Liver (tissue), 9 donors: ENCODE results near the gene C1orf52. TPM values are rescaled to one million over a fixed set of nuclear protein-coding genes. Genes with fewer than 3 reads are reported as not detected.
A peak's percentile ranks its signal among the peaks of the same experiment; 100 is the strongest.

Experiments
- DNase-seq: peaks from one replicate; pipeline ENCODE4 v3.0.0-alpha.2; 2017; ENCODE audit warnings: low spot score
- H3K27ac ChIP-seq, 2 donors: one replicate each; pipeline ENCODE4 v1.7.0; 2013; ENCODE audit warnings: inconsistent platforms in 2 of 2, low read length in 2 of 2, control low read depth in 1 of 2, low read depth in 1 of 2, mild to moderate bottlenecking in 1 of 2
- H3K27me3 ChIP-seq, 4 donors: one replicate each; pipeline versions ENCODE4 v1.6.1 to v1.7.0; 2013; ENCODE audit warnings: low read length in 3 of 4, inconsistent platforms in 1 of 4, mild to moderate bottlenecking in 1 of 4, moderate library complexity in 1 of 4; ENCODE audit not compliant: control insufficient read depth in 4 of 4, insufficient read depth in 4 of 4
- H3K36me3 ChIP-seq, 4 donors: one replicate each; pipeline versions ENCODE4 v1.6.1 to v1.7.0; 2013; ENCODE audit warnings: low read length in 3 of 4, mild to moderate bottlenecking in 3 of 4, low read depth in 1 of 4, moderate library complexity in 1 of 4; ENCODE audit not compliant: control insufficient read depth in 4 of 4, insufficient read depth in 3 of 4
- H3K4me1 ChIP-seq, 4 donors: one replicate each; pipeline versions ENCODE4 v1.6.1 to v1.7.0; 2013; ENCODE audit warnings: low read length in 3 of 4, mild to moderate bottlenecking in 3 of 4, moderate library complexity in 1 of 4; ENCODE audit not compliant: control insufficient read depth in 4 of 4, insufficient read depth in 4 of 4
- H3K4me3 ChIP-seq, 3 donors: one replicate each; pipeline versions ENCODE4 v1.6.1 to v1.7.0; 2013; ENCODE audit warnings: low read length in 3 of 3, control low read depth in 1 of 3, low read depth in 1 of 3, mild to moderate bottlenecking in 1 of 3
- H3K9ac ChIP-seq, 2 donors: one replicate each; pipeline ENCODE4 v1.7.0; 2013; ENCODE audit warnings: low read length in 2 of 2, mild to moderate bottlenecking in 2 of 2, moderate library complexity in 2 of 2, control low read depth in 1 of 2, low read depth in 1 of 2
- H3K9me3 ChIP-seq, 4 donors: one replicate each; pipeline versions ENCODE4 v1.6.1 to v1.7.0; 2013; ENCODE audit warnings: low read length in 3 of 4; ENCODE audit not compliant: control insufficient read depth in 4 of 4
- FOXA2 ChIP-seq: IDR thresholded peaks from 2 replicates; pipeline ENCODE4 v1.6.1; 2016; ENCODE audit warnings: antibody characterized with exemption
- GABPA ChIP-seq, 2 donors: IDR thresholded peaks in 1 of 2; conservative IDR thresholded peaks in 1 of 2; 2 replicates each; pipeline ENCODE4 v1.6.1; 2016; ENCODE audit warnings: antibody characterized with exemption in 2 of 2, mild to moderate bottlenecking in 1 of 2, moderate library complexity in 1 of 2
- HNF4A ChIP-seq, 2 donors: conservative IDR thresholded peaks; 2 replicates each; pipeline ENCODE4 v1.6.1; 2016; ENCODE audit warnings: antibody characterized with exemption in 2 of 2, mild to moderate bottlenecking in 2 of 2
- JUND ChIP-seq, 2 donors: IDR thresholded peaks; 2 replicates each; pipeline ENCODE4 v1.6.1; 2016; ENCODE audit warnings: antibody characterized with exemption in 2 of 2
- NR2F2 ChIP-seq: IDR thresholded peaks from 2 replicates; pipeline ENCODE4 v1.6.1; 2016; ENCODE audit warnings: antibody characterized with exemption
- RAD21 ChIP-seq, 2 donors: IDR thresholded peaks; 2 replicates each; pipeline ENCODE4 v1.6.1; 2016; ENCODE audit warnings: antibody characterized with exemption in 2 of 2, mild to moderate bottlenecking in 2 of 2
- RXRA ChIP-seq, 2 donors: IDR thresholded peaks; 2 replicates each; pipeline ENCODE4 v1.6.1; 2017 to 2018; ENCODE audit warnings: antibody characterized with exemption in 2 of 2, mild to moderate bottlenecking in 1 of 2
- SP1 ChIP-seq: IDR thresholded peaks from 2 replicates; pipeline ENCODE4 v1.6.1; 2018; ENCODE audit warnings: antibody characterized with exemption, mild to moderate bottlenecking
- TAF1 ChIP-seq: conservative IDR thresholded peaks from 2 replicates; pipeline ENCODE4 v1.6.1; 2016; ENCODE audit warnings: antibody characterized with exemption, mild to moderate bottlenecking
- YY1 ChIP-seq: IDR thresholded peaks from 2 replicates; pipeline ENCODE4 v1.6.1; 2016; ENCODE audit warnings: antibody characterized with exemption, mild to moderate bottlenecking
- WGBS: extraction: QIAGEN DNeasy Blood & Tissue Kit; methylation state at CpG from one replicate; pipeline ENCODE4 v1.1.7; 2013; 5-methylcytosine and 5-hydroxymethylcytosine counted together
- polyA plus RNA-seq, 2 donors: library from polyadenylated mRNA; stranded (reverse) in 1 of 2; unstranded in 1 of 2; fragments of 200-250 nt in 1 of 2; fragments of >200 nt in 1 of 2; fragmentation: Nextera tagmentation in 1 of 2; extraction: Ambion mirVana in 1 of 2; gene quantifications; one replicate each; pipeline versions ENCODE4 v1.2.1 to v1.2.3, GENCODE V29; 2013 to 2015
- total RNA-seq, 2 donors: library from RNA; depleted of rRNA; stranded (reverse); fragments of >200 nt; gene quantifications; one replicate each; pipeline ENCODE4 v1.2.3, GENCODE V29; 2014
- TF ChIP-seq, protein P1 (sequence below): fragments of 150-350 bp; IDR thresholded peaks from 2 replicates; pipeline ENCODE4 v1.5.1; 2017; ENCODE audit warnings: improper control_type of control experiment, low read depth, low read length; ENCODE audit not compliant: missing input control
- TF ChIP-seq, protein P2 (sequence below): IDR thresholded peaks from 2 replicates; pipeline ENCODE4 v1.6.1; 2016; ENCODE audit warnings: antibody characterized with exemption
- TF ChIP-seq, protein P3 (sequence below): IDR thresholded peaks from 2 replicates; pipeline ENCODE4 v1.6.1; 2016; ENCODE audit warnings: antibody characterized with exemption
- donor health status: healthy.
- donor health status: healthy.
- donor health status: healthy.
- donor health status: healthy.
- donor health status: healthy.

The C1orf52 gene
- total and polyA plus RNA-seq, 4 donors, result 6.1 to 10.9 (median 7.3) TPM

DNA sequence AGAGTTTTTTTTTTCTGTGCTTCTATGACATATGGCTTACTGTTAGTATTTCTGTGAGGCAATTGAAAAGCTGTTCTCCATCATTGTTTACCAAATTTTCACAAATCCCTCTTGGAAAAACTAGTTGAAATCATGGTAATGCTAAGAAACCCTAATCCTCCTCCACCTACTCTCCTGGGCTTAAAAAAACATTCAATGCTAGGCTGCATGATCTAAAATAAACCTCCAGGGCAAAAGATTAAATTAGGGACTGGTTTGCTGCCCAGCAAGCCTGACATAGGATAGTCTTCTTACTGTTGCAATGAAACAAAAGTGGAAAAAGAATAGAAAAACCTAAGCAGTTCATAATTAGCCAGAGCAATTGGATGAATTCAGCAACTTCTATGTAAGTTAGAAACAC lies 16.1 kb downstream of the C1orf52 start (continued):
- TF ChIP-seq, protein P1, sequence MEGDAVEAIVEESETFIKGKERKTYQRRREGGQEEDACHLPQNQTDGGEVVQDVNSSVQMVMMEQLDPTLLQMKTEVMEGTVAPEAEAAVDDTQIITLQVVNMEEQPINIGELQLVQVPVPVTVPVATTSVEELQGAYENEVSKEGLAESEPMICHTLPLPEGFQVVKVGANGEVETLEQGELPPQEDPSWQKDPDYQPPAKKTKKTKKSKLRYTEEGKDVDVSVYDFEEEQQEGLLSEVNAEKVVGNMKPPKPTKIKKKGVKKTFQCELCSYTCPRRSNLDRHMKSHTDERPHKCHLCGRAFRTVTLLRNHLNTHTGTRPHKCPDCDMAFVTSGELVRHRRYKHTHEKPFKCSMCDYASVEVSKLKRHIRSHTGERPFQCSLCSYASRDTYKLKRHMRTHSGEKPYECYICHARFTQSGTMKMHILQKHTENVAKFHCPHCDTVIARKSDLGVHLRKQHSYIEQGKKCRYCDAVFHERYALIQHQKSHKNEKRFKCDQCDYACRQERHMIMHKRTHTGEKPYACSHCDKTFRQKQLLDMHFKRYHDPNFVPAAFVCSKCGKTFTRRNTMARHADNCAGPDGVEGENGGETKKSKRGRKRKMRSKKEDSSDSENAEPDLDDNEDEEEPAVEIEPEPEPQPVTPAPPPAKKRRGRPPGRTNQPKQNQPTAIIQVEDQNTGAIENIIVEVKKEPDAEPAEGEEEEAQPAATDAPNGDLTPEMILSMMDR, result no peak
- TF ChIP-seq, protein P2, sequence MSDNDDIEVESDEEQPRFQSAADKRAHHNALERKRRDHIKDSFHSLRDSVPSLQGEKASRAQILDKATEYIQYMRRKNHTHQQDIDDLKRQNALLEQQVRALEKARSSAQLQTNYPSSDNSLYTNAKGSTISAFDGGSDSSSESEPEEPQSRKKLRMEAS, result no peak
- TF ChIP-seq, protein P3, sequence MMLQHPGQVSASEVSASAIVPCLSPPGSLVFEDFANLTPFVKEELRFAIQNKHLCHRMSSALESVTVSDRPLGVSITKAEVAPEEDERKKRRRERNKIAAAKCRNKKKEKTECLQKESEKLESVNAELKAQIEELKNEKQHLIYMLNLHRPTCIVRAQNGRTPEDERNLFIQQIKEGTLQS, result no peak

DNA sequence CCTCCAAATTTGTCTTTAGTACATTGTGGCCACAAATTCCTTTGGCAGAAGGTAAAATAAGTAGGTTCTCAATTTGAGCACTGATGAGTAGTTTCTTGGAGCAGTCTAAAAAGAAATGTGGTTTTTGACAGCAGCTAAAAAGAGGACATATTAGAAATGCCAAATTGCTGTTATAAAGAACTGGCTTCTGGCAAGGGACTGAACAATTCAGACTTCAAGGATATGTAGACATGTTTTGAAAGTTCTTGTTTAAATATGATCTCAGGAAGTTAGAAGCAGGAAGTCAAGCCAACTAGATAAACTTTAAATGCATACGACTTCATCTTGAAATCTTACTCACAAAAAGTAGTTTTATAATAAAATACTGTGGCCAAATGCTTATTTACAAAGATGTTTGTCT lies 18.8 kb downstream of the C1orf52 start:
- no peaks in the 10 kb centered on the region for H3K36me3 ChIP-seq
- WGBS, result 53% methylated on average over 1 of the region's 1 CpG
- no peaks in the 10 kb centered on the region for H3K9me3 ChIP-seq
- DNase-seq, result no peak
- no peak overlapping the region for H3K9ac ChIP-seq
- TF ChIP-seq SP1, result no peak
- no peak overlapping the region for H3K4me3 ChIP-seq
- no peaks in the 10 kb centered on the region for H3K4me1 ChIP-seq
- no peak overlapping the region for H3K27ac ChIP-seq
- H3K27me3 ChIP-seq, result no peaks in the 10 kb centered on the region

DNA sequence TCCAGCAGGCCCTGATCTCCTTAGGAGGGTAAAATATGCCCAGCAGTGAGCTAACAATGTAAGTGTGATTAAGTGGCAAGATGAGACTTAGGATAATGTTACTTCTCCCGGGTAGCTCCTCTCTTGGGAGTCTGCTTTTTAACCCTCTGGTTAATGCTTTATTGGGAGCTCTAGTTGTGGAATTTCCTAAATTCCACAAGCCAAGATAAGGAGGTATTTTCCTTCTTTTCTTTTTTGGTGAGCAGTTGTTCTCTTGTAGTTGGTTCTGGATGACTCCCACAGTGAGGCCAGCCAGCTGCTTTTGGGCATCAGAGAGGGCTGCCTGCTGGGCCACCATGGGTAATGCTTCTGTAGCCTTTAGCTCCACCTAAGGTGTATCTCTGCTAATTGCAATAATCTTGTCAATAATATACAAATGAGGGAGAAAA lies 19.3 kb downstream of the C1orf52 start:
- no peaks in the 10 kb centered on the region for H3K27me3 ChIP-seq
- no peak for DNase-seq
- TF ChIP-seq HNF4A (conservative IDR thresholded peaks at IDR 0.05) (no peak), GABPA (IDR thresholded peaks at IDR 0.05 in 1 of 2, conservative IDR thresholded peaks at IDR 0.05 in 1 of 2) (no peak), RAD21 (IDR thresholded peaks at IDR 0.05) (peak; percentile 85 to 86), NR2F2 (no peak), YY1 (no peak), JUND (IDR thresholded peaks at IDR 0.05) (no peak), RXRA (IDR thresholded peaks at IDR 0.05) (no peak), TAF1 (no peak), FOXA2 (no peak)
- TF ChIP-seq, protein P1, result peak; percentile 51
- TF ChIP-seq, protein P3, result no peak
- H3K36me3 ChIP-seq, result no peaks in the 10 kb centered on the region
- no peak overlapping the region for H3K9ac ChIP-seq
- H3K4me1 ChIP-seq, result no peaks in the 10 kb centered on the region
- H3K9me3 ChIP-seq, result no peaks in the 10 kb centered on the region
- no peak overlapping the region for H3K4me3 ChIP-seq
- WGBS, result 72% methylated on average over 1 of the region's 1 CpG
- H3K27ac ChIP-seq, result no peak overlapping the region
